CD8-positive, alpha-beta memory T cell (primary cell): ENCODE measurements around the gene LRBA. TPM values are rescaled to one million over a fixed set of nuclear protein-coding genes. Genes with fewer than 3 reads are reported as not detected.
"Not testable (repeated sequence)": the region's sequence is repeated elsewhere in the genome, so short reads cannot be mapped to it uniquely, and the experiment has no call there.

Source experiments
- CTCF ChIA-PET: fragments of 350-600 bp; sonication (Branson Sonifier 250); formaldehyde crosslinking; loops from one replicate; lab custom pipeline; 2021; ENCODE audit warnings: antibody characterized with exemption; lab: Charles Lee
- POLR2A ChIA-PET: fragments of 350-600 bp; sonication (Branson Sonifier 250); formaldehyde crosslinking; loops from one replicate; lab custom pipeline; 2021; ENCODE audit warnings: antibody characterized with exemption; lab: Charles Lee
- DNase-seq, 5 donors: peaks; one replicate each; pipeline versions ENCODE4 v3.0.0 to v3.0.0-alpha.2; 2020 to 2022; ENCODE audit warnings: mixed read lengths in 1 of 5
- H3K27ac ChIP-seq: one replicate; pipeline ENCODE4 v1.7.0; 2013; ENCODE audit warnings: low read depth, mild to moderate bottlenecking, low read length, moderate library complexity
- H3K27me3 ChIP-seq: 2 replicates; pipeline ENCODE4 v1.7.0; 2013; ENCODE audit warnings: low read length, mild to moderate bottlenecking; ENCODE audit not compliant: insufficient read depth, poor library complexity, severe bottlenecking
- H3K36me3 ChIP-seq: 2 replicates; pipeline ENCODE4 v1.7.0; 2013; ENCODE audit warnings: mild to moderate bottlenecking, low read length, moderate library complexity; ENCODE audit not compliant: insufficient read depth
- H3K4me1 ChIP-seq: 2 replicates; pipeline ENCODE4 v1.7.0; 2013; ENCODE audit warnings: mild to moderate bottlenecking, low read length, moderate library complexity; ENCODE audit not compliant: insufficient read depth
- H3K4me3 ChIP-seq: 2 replicates; pipeline ENCODE4 v1.7.0; 2013; ENCODE audit warnings: mild to moderate bottlenecking, low read length
- H3K9me3 ChIP-seq: 2 replicates; pipeline ENCODE4 v1.7.0; 2013; ENCODE audit warnings: mild to moderate bottlenecking, low read length
- H3K27ac Mint-ChIP-seq, 8 donors: one replicate each; pipeline ENCODE4 v1.8.0; 2020 to 2021; ENCODE audit warnings: mixed read lengths in 8 of 8, mild to moderate bottlenecking in 6 of 8, inconsistent platforms in 3 of 8, moderate library complexity in 3 of 8
- H3K27me3 Mint-ChIP-seq, 2 donors: one replicate each; pipeline ENCODE4 v1.8.0; 2020 to 2021; ENCODE audit warnings: mixed read lengths in 2 of 2, mild to moderate bottlenecking in 1 of 2, moderate library complexity in 1 of 2
- H3K36me3 Mint-ChIP-seq, 3 donors: one replicate each; pipeline ENCODE4 v1.8.0; 2020 to 2021; ENCODE audit warnings: mixed read lengths in 3 of 3, inconsistent platforms in 1 of 3, mild to moderate bottlenecking in 1 of 3
- H3K4me1 Mint-ChIP-seq, 3 donors: one replicate each; pipeline ENCODE4 v1.8.0; 2020 to 2021; ENCODE audit warnings: mixed read lengths in 3 of 3, inconsistent platforms in 1 of 3, mild to moderate bottlenecking in 1 of 3
- H3K4me3 Mint-ChIP-seq, 7 donors: one replicate each; pipeline ENCODE4 v1.8.0; 2020 to 2021; ENCODE audit warnings: mixed read lengths in 7 of 7, mild to moderate bottlenecking in 6 of 7, moderate library complexity in 4 of 7, inconsistent platforms in 2 of 7
- H3K9me3 Mint-ChIP-seq, 5 donors: one replicate each; pipeline ENCODE4 v1.8.0; 2020 to 2022; ENCODE audit warnings: mixed read lengths in 5 of 5, mild to moderate bottlenecking in 3 of 5, moderate library complexity in 2 of 5, inconsistent platforms in 1 of 5
- polyA plus RNA-seq: library from polyadenylated mRNA; unstranded; fragments of 300-500 nt; fragmentation: Illumina TruSeq; gene quantifications from one replicate; pipeline ENCODE4 v1.2.3, GENCODE V29; 2021
- total RNA-seq, 2 experiments: library from RNA; stranded (reverse); gene quantifications; one replicate each; pipeline ENCODE4 v1.2.3, GENCODE V29; 2021

The LRBA gene
- total and polyA plus RNA-seq, 3 experiments from 2014 or later, result 25.9 to 61.9 (median 56.4) TPM

GRCh38 chr4:151029537-151029936 is 14.5 kb upstream of the LRBA start:
- no peaks in the 10 kb centered on the region for H3K9me3 Mint-ChIP-seq
- H3K4me1 Mint-ChIP-seq, result peaks cover 13 to 20% (median 19%) of the 10 kb centered on the region in 3 donors
- H3K27ac ChIP-seq, result no peak overlapping the region
- no peak overlapping the region for H3K4me3 ChIP-seq
- no peaks in the 10 kb centered on the region for H3K27me3 ChIP-seq
- peaks cover 5 to 24% of the 10 kb centered on the region in 2 donors for H3K27me3 Mint-ChIP-seq
- H3K4me3 Mint-ChIP-seq, result no peak overlapping the region
- no peaks in the 10 kb centered on the region for H3K9me3 ChIP-seq
- H3K4me1 ChIP-seq, result peaks cover 3% of the 10 kb centered on the region
- CTCF ChIA-PET, result no interaction called here
- peaks cover 0 to 4% (median 0%) of the 10 kb centered on the region in 3 donors for H3K36me3 Mint-ChIP-seq
- H3K36me3 ChIP-seq, result no peaks in the 10 kb centered on the region
- POLR2A ChIA-PET, result no interaction called here
- no peak overlapping the region for H3K27ac Mint-ChIP-seq
- no peak for DNase-seq

- CTCF ChIA-PET, DNase-seq, H3K4me3 ChIP-seq, H3K9me3 ChIP-seq, H3K4me1 ChIP-seq, H3K9me3 Mint-ChIP-seq, H3K36me3 Mint-ChIP-seq, H3K36me3 ChIP-seq, H3K27me3 ChIP-seq, H3K27ac ChIP-seq, POLR2A ChIA-PET, H3K27ac Mint-ChIP-seq, H3K4me3 Mint-ChIP-seq: not testable (repeated sequence)
- H3K4me1 Mint-ChIP-seq, result peaks cover 13 to 20% (median 19%) of the 10 kb centered on the region in 3 donors
- peaks cover 5 to 27% of the 10 kb centered on the region in 2 donors for H3K27me3 Mint-ChIP-seq
Measured at GRCh38 chr4:151029006-151029405, 13.9 kb upstream of the LRBA start.

- H3K36me3 ChIP-seq, result no peaks in the 10 kb centered on the region
- no peaks in the 10 kb centered on the region for H3K9me3 ChIP-seq
- H3K4me1 ChIP-seq, result no peaks in the 10 kb centered on the region
- DNase-seq, result no peak
- no peaks in the 10 kb centered on the region for H3K9me3 Mint-ChIP-seq
- no peaks in the 10 kb centered on the region for H3K27me3 ChIP-seq
- H3K4me1 Mint-ChIP-seq, result peaks cover 6 to 8% (median 7%) of the 10 kb centered on the region in 3 donors
- ChIA-PET CTCF (no interaction called here), POLR2A (no interaction called here)
- no peak overlapping the region for H3K4me3 Mint-ChIP-seq
- H3K27ac ChIP-seq, result no peak overlapping the region
- no peaks in the 10 kb centered on the region for H3K36me3 Mint-ChIP-seq
- H3K4me3 ChIP-seq, result no peak overlapping the region
- no peak overlapping the region for H3K27ac Mint-ChIP-seq
- H3K27me3 Mint-ChIP-seq, result peaks cover 3 to 37% of the 10 kb centered on the region in 2 donors
Measured at GRCh38 chr4:151025759-151026158, 10.7 kb upstream of the LRBA start.

- Histone ChIP-seq H3K4me3 (no peak overlapping the region), H3K4me1 (no peaks in the 10 kb centered on the region), H3K27me3 (no peaks in the 10 kb centered on the region), H3K9me3 (no peaks in the 10 kb centered on the region), H3K36me3 (no peaks in the 10 kb centered on the region), H3K27ac (no peak overlapping the region)
- POLR2A ChIA-PET, result no interaction called here
- H3K27ac Mint-ChIP-seq, result no peak overlapping the region
- no peaks in the 10 kb centered on the region for H3K9me3 Mint-ChIP-seq
- H3K4me3 Mint-ChIP-seq, result no peak overlapping the region
- DNase-seq, result no peak
- H3K27me3 Mint-ChIP-seq, result peaks cover 7 to 26% of the 10 kb centered on the region in 2 donors
- CTCF ChIA-PET, result no interaction called here
- no peaks in the 10 kb centered on the region for H3K4me1 Mint-ChIP-seq
- no peaks in the 10 kb centered on the region for H3K36me3 Mint-ChIP-seq
Measured at GRCh38 chr4:151022586-151022985, 7.5 kb upstream of the LRBA start.

GRCh38 chr4:151021637-151022334 is 6.7 kb upstream of the LRBA start:
- ChIA-PET POLR2A (no interaction called here), CTCF (no interaction called here)
- H3K9me3 Mint-ChIP-seq, result no peaks in the 10 kb centered on the region
- H3K27ac Mint-ChIP-seq, result peak overlapping the region in 1 of 8 donors; percentile 43
- no peaks in the 10 kb centered on the region for H3K36me3 Mint-ChIP-seq
- no peak for DNase-seq
- H3K4me3 ChIP-seq, result no peak overlapping the region
- H3K4me1 ChIP-seq, result peaks cover 2% of the 10 kb centered on the region
- H3K9me3 ChIP-seq, result no peaks in the 10 kb centered on the region
- no peak overlapping the region for H3K4me3 Mint-ChIP-seq
- peaks cover 7 to 21% of the 10 kb centered on the region in 2 donors for H3K27me3 Mint-ChIP-seq
- no peaks in the 10 kb centered on the region for H3K36me3 ChIP-seq
- H3K27ac ChIP-seq, result no peak overlapping the region
- H3K27me3 ChIP-seq, result no peaks in the 10 kb centered on the region
- no peaks in the 10 kb centered on the region for H3K4me1 Mint-ChIP-seq

GRCh38 chr4:151015459-151016347 is 619 bp upstream of the LRBA start:
- Mint-ChIP-seq H3K27me3 (peaks cover 0 to 3% of the 10 kb centered on the region in 2 donors), H3K36me3 (peaks cover 0 to 20% (median 2%) of the 10 kb centered on the region in 3 donors)

GRCh38 chr4:151013944-151014343 is 1.1 kb downstream of the LRBA start:
- peak overlapping the region; percentile 83 for H3K27ac ChIP-seq

More at GRCh38 chr4:151015459-151016347, 619 bp upstream of the LRBA start:
- Histone ChIP-seq H3K36me3 (peaks cover 3% of the 10 kb centered on the region), H3K4me1 (peaks cover 16% of the 10 kb centered on the region), H3K4me3 (peak overlapping the region; percentile 74), H3K27me3 (no peaks in the 10 kb centered on the region), H3K27ac (peak overlapping the region; percentile 83), H3K9me3 (no peaks in the 10 kb centered on the region)
- Mint-ChIP-seq H3K27ac (peak overlapping the region; percentile 92 to 100 (median 99)), H3K9me3 (no peaks in the 10 kb centered on the region), H3K4me3 (peak overlapping the region; percentile 98 to 100 (median 100)), H3K4me1 (peaks cover 31 to 38% (median 37%) of the 10 kb centered on the region in 3 donors)
- ChIA-PET POLR2A (interaction anchor here (0.5 to 4.3 kb wide), 3 partner anchors 81 to 102 kb away, joined by 3 to 30 read pairs (median 3); partner anchors contain the start of gene RPS3A), CTCF (interaction anchor here (1.2 to 1.6 kb wide), 2 partner anchors 13 to 85 kb away, joined by 3 to 5 read pairs; no protein-coding TSS in a partner anchor)
- DNase-seq, result peak; percentile 75 to 91 (median 88)

More at GRCh38 chr4:151013944-151014343, 1.1 kb downstream of the LRBA start:
- CTCF ChIA-PET, result interaction anchor here (1.2 to 1.6 kb wide), 2 partner anchors 11 to 86 kb away, joined by 3 to 5 read pairs; no protein-coding TSS in a partner anchor
- no peaks in the 10 kb centered on the region for H3K9me3 Mint-ChIP-seq
- peaks cover 16% of the 10 kb centered on the region for H3K4me1 ChIP-seq
- H3K4me1 Mint-ChIP-seq, result peaks cover 35 to 46% (median 42%) of the 10 kb centered on the region in 3 donors
- H3K9me3 ChIP-seq, result no peaks in the 10 kb centered on the region
- peak overlapping the region in 7 of 8 donors; percentile 92 to 100 (median 99) for H3K27ac Mint-ChIP-seq
- no peak for DNase-seq
- H3K4me3 Mint-ChIP-seq, result peak overlapping the region; percentile 98 to 100 (median 100)
- peak overlapping the region; percentile 62 for H3K4me3 ChIP-seq
- H3K36me3 ChIP-seq, result peaks cover 3% of the 10 kb centered on the region
- POLR2A ChIA-PET, result interaction anchor here (0.6 to 4.3 kb wide), 2 partner anchors 86 to 88 kb away, joined by 3 to 30 read pairs; partner anchors contain the start of gene RPS3A
- peaks cover 0 to 26% (median 2%) of the 10 kb centered on the region in 3 donors for H3K36me3 Mint-ChIP-seq
- H3K27me3 ChIP-seq, result no peaks in the 10 kb centered on the region
- H3K27me3 Mint-ChIP-seq, result no peaks in the 10 kb centered on the region
